HG02870 (cell line): ENCODE data around the gene SMARCB1.

Source experiments
- ATAC-seq: cut with Tn5 transposase; IDR thresholded peaks from one replicate; pipeline ENCODE4 v1.9.1; 2021; ENCODE audit warnings: mild to moderate bottlenecking, moderate library complexity; ENCODE audit not compliant: unreplicated experiment

Gene SMARCB1

DNA sequence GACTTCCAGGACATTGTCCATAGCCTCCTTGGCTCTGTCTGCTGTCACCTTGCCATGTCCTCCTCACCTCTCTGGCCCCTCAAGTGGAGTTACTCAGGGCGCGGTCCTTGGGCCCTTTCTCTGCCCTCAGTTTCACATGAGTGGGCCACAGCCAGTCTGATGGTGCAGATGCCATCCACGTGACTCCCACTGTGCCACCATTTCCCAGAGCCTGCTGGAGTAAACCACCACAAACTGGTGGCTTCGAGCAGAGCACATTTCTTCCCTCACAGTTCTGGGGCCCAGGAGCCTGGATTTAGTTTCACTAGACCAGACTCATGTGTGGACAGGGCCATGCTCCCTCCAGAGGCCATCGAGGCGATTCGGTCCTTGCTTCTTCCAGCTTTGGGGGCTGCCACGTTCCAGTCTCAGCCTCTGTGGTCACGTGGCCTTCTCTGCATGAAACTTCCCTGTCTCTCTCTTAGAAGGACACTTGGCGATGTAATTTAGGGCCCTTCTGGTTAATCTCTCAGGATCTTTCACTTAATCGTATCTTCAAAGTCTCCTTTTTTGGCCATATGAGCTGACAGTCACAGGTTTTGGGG, 14.6 kb downstream of the SMARCB1 start:
- no peak for ATAC-seq

- ATAC-seq, result no peak
Observed at GRCh38 chr22:23801886-23802377, 15.2 kb downstream of the SMARCB1 start.

DNA sequence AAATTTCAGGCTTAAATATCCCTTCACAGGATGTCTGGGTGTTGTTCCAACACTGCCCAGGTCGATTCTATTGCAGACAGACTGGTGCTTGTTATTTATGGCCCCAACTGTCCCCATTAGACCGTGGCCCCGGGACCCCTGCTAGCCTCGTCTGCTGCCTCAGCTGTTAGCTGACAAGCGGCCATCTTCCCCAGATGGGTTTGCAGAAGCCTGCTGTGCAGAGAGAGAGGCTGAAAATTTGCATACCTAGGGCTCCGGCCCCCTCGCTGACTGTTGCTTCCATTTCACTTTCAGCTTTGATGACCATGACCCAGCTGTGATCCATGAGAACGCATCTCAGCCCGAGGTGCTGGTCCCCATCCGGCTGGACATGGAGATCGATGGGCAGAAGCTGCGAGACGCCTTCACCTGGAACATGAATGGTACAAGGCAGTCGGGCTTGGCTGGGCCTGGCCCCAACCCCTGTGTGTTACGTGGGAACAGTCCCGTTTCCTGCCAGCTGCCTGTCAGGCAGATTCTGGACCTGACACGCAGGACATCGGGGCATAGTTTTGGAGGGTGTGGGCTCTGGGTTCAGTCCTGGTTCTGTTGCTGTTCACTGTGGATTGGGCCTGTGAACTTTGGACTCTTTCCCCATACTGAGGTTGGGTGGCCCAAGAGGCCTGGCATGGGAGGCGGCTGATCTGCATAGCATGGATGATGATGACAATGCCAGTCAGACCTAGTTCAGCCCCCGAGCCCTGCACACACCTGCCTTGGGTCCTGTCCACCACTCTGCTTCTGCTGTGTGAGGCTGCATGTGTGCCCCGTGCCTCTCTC, 16.4 kb downstream of the SMARCB1 start:
- no peak for ATAC-seq

GRCh38 chr22:23804781-23805291, 18.1 kb downstream of the SMARCB1 start:
- ATAC-seq, result no peak

DNA sequence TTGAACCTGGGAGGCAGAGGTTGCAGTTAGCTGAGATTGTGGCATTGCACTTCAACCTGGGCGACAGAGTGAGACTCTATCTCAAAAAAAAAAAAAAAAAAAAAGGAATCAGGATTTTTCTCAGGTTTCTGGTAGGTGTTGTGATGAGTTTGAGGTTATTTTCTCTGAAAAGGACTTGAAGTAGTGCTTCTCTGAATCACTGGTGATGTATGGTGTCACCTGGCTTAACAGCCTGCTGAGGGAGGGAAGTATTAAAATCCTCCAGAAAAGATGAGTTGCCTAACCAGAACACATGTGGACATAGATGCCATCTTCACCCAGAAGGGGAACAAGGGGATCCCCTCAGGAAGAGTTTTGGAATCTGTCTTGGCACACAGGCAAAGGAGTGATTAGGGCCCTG, 20.1 kb downstream of the SMARCB1 start:
- ATAC-seq, result no peak

DNA sequence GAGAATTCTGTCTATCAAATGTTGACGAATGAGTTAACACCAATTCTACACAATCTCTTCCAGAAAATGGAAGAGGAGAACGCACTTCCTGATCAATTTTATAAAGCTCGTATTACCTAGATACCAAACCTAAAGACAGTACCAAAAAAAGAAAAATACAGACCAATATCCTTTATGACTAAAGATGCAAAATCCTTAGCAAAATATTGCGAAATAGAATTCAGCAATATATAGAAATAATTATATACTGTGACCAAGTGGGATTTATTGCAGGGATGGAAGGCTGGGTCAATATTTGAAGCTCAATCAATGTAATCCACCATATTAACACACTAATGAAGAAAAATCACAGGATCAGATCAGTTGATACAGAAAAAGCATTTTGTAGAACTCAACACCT, 25.6 kb downstream of the SMARCB1 start:
- no peak for ATAC-seq

- no peak for ATAC-seq
Observed at GRCh38 chr22:23815541-23816155, 28.9 kb downstream of the SMARCB1 start.

DNA sequence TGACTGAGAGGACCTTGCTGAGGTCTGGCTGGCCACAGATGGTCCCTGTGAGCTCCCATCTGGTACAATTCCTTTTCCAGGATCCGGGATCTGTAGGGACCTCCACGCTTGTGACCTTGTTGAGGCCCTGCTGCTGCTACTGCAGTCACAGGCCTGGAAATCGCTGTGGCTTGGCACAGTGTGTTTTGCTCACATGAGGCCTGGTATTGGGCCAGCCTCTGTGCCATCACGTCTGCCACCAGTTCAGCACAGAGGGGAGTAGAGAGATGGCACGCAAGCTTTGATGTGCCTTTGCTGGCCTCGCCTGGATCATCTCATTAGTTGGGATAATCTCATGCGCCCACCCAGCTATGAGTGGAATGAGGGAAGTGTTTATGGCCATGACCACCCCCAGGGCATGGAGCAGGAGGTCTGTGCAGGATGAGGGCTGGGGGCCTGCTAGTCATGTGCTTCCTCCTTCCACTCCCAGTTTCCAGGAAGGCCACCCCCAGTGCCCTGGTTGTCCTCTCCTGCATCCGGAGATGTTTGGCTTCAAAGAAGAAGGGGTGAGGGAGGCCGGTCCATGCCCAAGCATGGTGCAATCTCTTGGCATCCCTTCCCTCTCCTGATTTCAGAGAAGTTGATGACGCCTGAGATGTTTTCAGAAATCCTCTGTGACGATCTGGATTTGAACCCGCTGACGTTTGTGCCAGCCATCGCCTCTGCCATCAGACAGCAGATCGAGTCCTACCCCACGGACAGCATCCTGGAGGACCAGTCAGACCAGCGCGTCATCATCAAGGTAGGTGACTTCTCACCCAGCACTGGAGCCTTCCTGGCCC, 29.6 kb downstream of the SMARCB1 start:
- ATAC-seq, result no peak

DNA sequence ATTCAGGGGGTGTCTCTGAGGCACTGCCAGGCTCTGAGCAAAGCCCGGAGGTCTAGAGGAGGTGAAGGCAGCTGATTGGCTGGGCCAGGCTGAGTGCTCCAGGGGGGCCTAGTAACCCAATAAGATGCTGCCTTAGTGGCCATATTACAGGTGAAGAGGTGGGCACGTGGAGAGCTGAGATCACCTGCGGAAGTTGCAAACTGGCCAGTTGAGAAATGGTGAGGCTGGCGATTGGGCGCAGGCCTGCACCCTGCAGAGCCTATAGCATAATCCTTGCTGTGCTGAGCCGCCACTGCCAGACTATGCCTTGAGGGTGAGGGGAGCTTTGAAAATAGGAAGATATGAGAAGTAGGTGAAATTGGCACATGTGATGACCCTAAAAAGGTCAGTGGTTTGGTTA, 30.4 kb downstream of the SMARCB1 start:
- no peak for ATAC-seq

DNA sequence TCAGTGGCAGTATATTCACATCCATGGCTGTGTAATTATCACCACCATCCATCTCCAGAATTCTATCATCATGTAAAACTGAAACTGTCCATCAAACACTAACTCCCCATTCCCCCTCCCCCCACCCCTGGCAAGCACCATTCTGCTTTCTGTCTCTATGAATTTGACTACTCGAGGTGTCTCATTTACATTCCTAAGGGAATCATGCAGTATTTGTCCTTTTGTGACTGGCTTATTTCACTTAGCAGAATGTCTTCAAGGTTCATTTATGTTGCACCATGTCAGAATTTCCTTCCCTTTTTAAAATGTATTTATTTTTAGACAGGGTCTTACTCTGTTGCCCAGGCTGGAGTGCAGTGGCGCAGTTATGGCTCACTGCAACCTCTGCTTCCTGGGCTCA, 31.8 kb downstream of the SMARCB1 start:
- no peak for ATAC-seq

- no peak for ATAC-seq
Observed at GRCh38 chr22:23820748-23821211, 34.0 kb downstream of the SMARCB1 start.

GRCh38 chr22:23822101-23822671, 35.4 kb downstream of the SMARCB1 start:
- no peak for ATAC-seq

DNA sequence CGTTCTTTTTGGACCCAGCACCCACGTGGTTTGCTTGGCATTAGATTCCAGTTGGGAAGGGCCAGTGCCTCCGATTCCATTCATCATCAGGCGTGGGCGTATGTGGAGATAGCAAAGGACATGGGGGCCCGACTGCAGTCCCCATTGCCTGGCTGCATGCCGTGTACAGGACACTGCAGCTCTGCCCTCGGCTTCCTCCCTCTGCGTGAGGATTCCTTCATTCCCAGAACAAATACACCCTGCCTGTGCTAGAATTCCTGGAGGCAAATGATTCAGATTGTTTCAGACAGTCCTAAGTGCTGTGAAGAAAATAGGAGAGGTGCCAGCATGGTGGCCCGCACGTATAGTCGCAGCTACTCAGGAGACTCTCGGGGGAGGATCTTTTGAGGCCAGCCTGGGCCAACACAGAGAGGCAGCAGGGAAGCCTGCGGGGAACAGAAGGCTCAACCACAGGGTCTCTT, 36.6 kb downstream of the SMARCB1 start:
- ATAC-seq, result no peak

DNA sequence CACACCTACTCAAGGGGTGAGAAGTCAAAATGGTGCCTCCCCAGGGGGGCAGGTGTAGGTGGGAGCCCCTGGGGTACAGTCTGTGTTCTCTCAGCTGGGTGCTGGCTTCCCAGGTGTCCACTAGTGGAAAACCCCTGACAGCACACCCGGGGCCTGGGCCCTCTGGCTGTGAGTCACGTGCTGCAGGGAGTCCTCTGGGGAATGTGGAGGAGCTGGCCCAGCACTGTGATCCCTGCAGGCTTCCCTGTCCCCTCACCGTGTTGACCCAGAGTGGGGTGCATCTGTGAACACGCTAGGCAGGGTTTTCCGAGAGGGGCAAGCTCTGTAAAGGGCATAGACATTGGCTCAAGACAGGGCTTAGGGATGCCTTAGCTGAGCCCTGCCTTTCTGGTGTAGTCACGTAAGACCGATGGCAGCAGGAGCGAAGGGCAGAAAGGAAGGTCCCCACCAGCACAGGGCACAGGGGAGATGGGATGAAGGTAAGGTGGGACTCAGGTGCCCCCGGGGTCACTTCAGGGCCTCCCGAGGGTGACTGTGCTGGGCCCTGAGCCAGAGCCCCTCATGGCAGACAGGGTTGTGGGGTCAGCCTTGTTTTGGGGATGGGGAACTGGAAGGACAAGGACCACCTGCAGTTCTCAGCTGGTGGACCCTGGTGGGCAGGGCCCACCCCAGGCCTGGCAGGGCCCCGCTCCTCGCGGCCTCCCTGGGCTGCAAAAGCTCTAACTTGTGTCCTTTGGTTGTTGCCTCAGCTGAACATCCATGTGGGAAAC, 37.9 kb downstream of the SMARCB1 start:
- no peak for ATAC-seq

DNA sequence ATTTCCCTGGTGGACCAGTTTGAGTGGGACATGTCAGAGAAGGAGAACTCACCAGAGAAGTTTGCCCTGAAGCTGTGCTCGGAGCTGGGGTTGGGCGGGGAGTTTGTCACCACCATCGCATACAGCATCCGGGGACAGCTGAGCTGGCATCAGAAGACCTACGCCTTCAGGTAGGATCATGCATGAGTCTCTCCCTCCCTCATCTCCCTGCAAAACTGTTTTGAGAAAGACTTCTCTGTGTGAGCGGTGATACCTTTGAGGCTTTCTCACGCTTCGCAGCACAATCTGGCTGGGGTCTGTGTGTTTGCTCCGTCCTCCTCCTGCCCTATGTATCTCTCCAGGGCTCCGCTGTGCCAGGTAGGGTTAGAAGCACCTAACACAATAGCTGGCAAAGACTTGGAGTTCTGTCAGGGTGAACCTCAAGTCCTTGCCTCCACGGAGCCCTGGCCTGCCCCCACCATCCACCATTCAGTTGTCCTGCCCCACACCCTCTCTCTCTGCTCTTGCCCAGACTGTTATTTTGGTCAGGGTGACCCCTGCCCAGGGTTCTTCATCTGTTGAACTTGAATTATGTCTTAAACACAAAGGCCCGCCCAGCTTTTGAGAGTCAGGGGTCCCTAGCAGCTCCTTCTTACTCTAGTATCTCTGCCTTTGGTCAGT, 38.6 kb downstream of the SMARCB1 start:
- ATAC-seq, result no peak

- no peak for ATAC-seq
Observed at GRCh38 chr22:23826510-23827350, 40.0 kb downstream of the SMARCB1 start.

DNA sequence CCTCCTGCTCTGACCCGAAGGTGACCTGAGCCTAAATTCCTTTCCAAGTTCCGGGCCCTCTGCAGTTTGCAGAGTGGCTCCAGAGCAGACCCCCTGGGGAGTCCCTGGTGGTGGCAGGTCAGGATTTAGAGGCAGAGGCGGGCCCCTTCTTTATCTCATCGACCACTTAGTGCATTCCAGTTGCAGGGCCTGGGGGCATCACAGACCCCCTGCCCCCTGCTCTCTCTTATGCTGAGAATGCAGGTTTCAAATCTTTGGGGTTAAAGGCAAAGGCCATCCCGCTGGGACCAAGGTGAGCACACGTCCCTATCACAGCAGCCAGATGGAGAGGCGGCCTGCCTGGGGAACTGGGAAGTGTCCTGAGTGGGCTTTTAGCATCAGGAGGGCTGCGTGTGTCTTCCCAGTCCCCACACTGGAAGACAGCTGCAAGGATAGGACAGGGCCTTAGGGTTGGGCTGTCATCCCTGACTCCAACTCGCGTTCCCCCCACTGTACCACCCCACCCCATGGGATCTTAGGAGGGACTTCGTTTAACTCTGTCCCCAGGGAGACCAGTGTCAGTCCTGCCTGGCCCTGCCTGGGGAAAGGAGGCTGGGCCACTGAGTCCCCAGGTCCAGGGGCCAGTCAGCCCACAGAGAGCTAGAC, 40.7 kb downstream of the SMARCB1 start:
- ATAC-seq, result no peak
